Lower lobe of right lung (tissue), 2 donors: Measurements from ENCODE around the gene ZMIZ1. TPM values are rescaled to one million over a fixed set of nuclear protein-coding genes. Genes with fewer than 3 reads are reported as not detected.
A peak's percentile ranks its signal among the peaks of the same experiment; 100 is the strongest.

Experiments used
- ATAC-seq, 2 donors: fragments of 200-7000 bp; cut with Tn5 transposase; one replicate each; pipeline ENCODE4 v1.9.1; 2020 to 2022; ENCODE audit warnings: mild to moderate bottlenecking in 2 of 2, moderate library complexity in 2 of 2
- DNase-seq: peaks from one replicate; pipeline ENCODE4 v3.0.0-alpha.2; 2020
- H3K27ac ChIP-seq: fragments of 200-600 bp; one replicate; pipeline ENCODE4 v1.8.0; 2022
- H3K27me3 ChIP-seq: fragments of 200-600 bp; one replicate; pipeline ENCODE4 v1.8.0; 2022; ENCODE audit warnings: low read depth
- H3K36me3 ChIP-seq: fragments of 200-600 bp; one replicate; pipeline ENCODE4 v1.8.0; 2022; ENCODE audit warnings: mild to moderate bottlenecking
- H3K4me1 ChIP-seq: fragments of 200-600 bp; one replicate; pipeline ENCODE4 v1.8.0; 2022
- H3K4me3 ChIP-seq: fragments of 200-600 bp; one replicate; pipeline ENCODE4 v1.8.0; 2022; ENCODE audit warnings: mild to moderate bottlenecking
- H3K9me3 ChIP-seq: fragments of 200-600 bp; one replicate; pipeline ENCODE4 v1.8.0; 2022
- intact Hi-C: fragments of 100-400 bp; cut with DNase I; formaldehyde crosslinking; loops from one replicate; pipeline ENCODE4 v1.11.0; 2022
- total RNA-seq: library from RNA; stranded (reverse); fragmentation: NEBNext Ultra II Directional; extraction: Animal tissue kit (Norgen Biotek cat#: 25700); gene quantifications from one replicate; pipeline ENCODE4 v1.2.1, GENCODE V29; 2021
- TF ChIP-seq, protein P1 (sequence below): fragments of 200-600 bp; IDR thresholded peaks from one replicate; pipeline ENCODE4 v1.8.0; 2022; ENCODE audit warnings: antibody characterized with exemption, mild to moderate bottlenecking
- donor health status: DM: no; HTN: yes; CAD: no; lungs with severe emphysema.

ZMIZ1 gene
- total RNA-seq, 1 donor from 2014 or later: 102 TPM

GRCh38 chr10:79358811-79359210 is 290.0 kb downstream of the ZMIZ1 start:
- DNase-seq: no peak
- peak in 1 of 2 donors; percentile 45 for ATAC-seq
- peaks cover 16% of the 10 kb centered on the region for H3K36me3 ChIP-seq
- H3K27ac ChIP-seq: no peak overlapping the region
- H3K4me1 ChIP-seq: peaks cover 3% of the 10 kb centered on the region
- intact Hi-C loops: no loop called here
- no peak overlapping the region for H3K4me3 ChIP-seq
- no peaks in the 10 kb centered on the region for H3K27me3 ChIP-seq
- H3K9me3 ChIP-seq: no peaks in the 10 kb centered on the region
- TF ChIP-seq, protein P1, sequence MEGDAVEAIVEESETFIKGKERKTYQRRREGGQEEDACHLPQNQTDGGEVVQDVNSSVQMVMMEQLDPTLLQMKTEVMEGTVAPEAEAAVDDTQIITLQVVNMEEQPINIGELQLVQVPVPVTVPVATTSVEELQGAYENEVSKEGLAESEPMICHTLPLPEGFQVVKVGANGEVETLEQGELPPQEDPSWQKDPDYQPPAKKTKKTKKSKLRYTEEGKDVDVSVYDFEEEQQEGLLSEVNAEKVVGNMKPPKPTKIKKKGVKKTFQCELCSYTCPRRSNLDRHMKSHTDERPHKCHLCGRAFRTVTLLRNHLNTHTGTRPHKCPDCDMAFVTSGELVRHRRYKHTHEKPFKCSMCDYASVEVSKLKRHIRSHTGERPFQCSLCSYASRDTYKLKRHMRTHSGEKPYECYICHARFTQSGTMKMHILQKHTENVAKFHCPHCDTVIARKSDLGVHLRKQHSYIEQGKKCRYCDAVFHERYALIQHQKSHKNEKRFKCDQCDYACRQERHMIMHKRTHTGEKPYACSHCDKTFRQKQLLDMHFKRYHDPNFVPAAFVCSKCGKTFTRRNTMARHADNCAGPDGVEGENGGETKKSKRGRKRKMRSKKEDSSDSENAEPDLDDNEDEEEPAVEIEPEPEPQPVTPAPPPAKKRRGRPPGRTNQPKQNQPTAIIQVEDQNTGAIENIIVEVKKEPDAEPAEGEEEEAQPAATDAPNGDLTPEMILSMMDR: no peak

DNA sequence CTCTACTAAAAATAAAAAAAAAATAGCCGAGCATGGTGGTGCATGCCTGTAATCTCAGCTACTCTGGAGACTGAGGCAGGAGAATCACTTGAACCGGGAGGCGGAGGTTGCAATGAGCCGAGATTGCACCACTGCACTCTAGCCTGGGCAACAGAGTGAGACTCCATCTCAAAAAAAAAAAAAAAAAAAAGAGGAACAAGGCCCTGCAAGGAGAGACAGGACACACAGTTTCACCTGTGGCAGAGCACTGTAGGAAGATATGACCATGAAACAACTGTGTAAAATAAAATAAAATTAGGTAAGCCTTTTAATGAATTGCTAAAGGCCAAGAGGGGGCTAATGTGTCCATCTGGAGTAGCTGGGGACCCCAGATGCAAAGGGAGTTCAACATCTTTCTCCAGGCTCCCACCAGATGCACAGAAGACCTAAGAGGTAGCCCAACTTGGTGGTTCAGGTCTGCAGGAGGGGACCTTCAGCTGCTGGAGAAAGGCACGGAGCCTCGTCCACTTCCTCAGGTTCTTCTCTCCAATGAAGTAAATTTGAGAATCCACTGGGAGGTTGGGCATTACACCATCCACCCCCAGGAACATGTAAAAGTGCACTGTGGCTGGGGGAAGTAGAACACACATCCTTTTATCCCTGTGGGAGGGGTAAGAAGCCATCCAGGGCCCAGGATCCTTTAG is 291.2 kb downstream of the ZMIZ1 start:
- intact Hi-C loops: no loop called here
- H3K27me3 ChIP-seq: no peaks in the 10 kb centered on the region
- DNase-seq: no peak

GRCh38 chr10:79360499-79361342 is 292.0 kb downstream of the ZMIZ1 start:
- TF ChIP-seq, protein P1: no peak
- intact Hi-C loops: no loop called here
- H3K27me3 ChIP-seq: no peaks in the 10 kb centered on the region
- H3K27ac ChIP-seq: no peak overlapping the region
- no peak for ATAC-seq
- H3K4me3 ChIP-seq: no peak overlapping the region
- no peaks in the 10 kb centered on the region for H3K4me1 ChIP-seq
- H3K36me3 ChIP-seq: no peaks in the 10 kb centered on the region
- DNase-seq: no peak
- H3K9me3 ChIP-seq: no peaks in the 10 kb centered on the region

More for the DNA sequence above, 291.2 kb downstream of the ZMIZ1 start:
- Histone ChIP-seq H3K4me3 (no peak overlapping the region), H3K36me3 (peaks cover 5% of the 10 kb centered on the region), H3K4me1 (no peaks in the 10 kb centered on the region), H3K27ac (no peak overlapping the region), H3K9me3 (no peaks in the 10 kb centered on the region)
- TF ChIP-seq, protein P1: no peak
- ATAC-seq: no peak

DNA sequence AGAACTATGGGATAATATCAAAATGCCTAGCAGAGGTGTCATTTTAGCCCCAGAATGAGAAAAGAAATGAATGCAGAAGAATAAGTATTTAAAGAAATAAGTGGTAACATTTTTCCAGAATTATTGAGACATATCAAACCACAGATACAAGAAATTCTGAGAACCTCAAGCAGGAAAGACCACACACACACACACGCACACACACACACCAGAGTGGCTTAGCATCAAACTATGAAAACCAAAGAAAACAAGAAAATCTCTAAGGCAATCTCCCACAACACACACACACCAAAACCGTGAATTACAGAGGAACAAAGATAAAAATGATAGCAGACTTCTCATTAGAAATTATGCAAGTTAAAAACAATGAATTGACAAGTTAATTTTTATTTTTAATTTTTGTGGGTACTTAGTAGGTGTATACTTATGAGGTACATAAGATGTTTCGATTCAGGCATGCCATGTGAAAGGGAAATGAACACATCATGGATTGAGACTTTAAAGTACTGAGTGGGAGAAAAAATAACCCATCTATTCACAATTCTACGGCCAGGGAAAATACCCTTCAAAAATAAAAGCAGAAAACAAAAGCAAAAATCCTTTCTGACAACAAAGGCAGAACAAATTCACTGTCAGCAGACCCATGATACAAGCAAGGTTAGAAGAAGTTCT is 293.1 kb downstream of the ZMIZ1 start:
- H3K4me3 ChIP-seq: no peak overlapping the region
- no peak for ATAC-seq
- H3K27me3 ChIP-seq: no peaks in the 10 kb centered on the region
- H3K4me1 ChIP-seq: no peaks in the 10 kb centered on the region
- no peak for DNase-seq
- TF ChIP-seq, protein P1: no peak
- H3K9me3 ChIP-seq: no peaks in the 10 kb centered on the region
- no peaks in the 10 kb centered on the region for H3K36me3 ChIP-seq
- H3K27ac ChIP-seq: no peak overlapping the region
- intact Hi-C loops: no loop called here
